Activated naive CD8-positive, alpha-beta T cell treated with anti-CD3 and anti-CD28 coated beads for 36 hours (primary cell): ENCODE measurements around the gene PDGFRB. TPM values are rescaled to one million over a fixed set of nuclear protein-coding genes. Genes with fewer than 3 reads are reported as not detected.

ENCODE experiments used
- DNase-seq: peaks from one replicate; pipeline ENCODE4 v3.0.0; 2021
- H3K27ac Mint-ChIP-seq: one replicate; pipeline ENCODE4 v1.8.0; 2022; ENCODE audit warnings: mild to moderate bottlenecking, moderate library complexity, mixed read lengths
- H3K27me3 Mint-ChIP-seq: one replicate; pipeline ENCODE4 v1.8.0; 2022; ENCODE audit warnings: mild to moderate bottlenecking, mixed read lengths
- H3K36me3 Mint-ChIP-seq: one replicate; pipeline ENCODE4 v1.8.0; 2021; ENCODE audit warnings: mild to moderate bottlenecking, mixed read lengths
- H3K4me1 Mint-ChIP-seq: one replicate; pipeline ENCODE4 v1.8.0; 2021; ENCODE audit warnings: mixed read lengths
- H3K4me3 Mint-ChIP-seq: one replicate; pipeline ENCODE4 v1.8.0; 2022; ENCODE audit warnings: mild to moderate bottlenecking, moderate library complexity, mixed read lengths
- H3K9me3 Mint-ChIP-seq: one replicate; pipeline ENCODE4 v1.8.0; 2022; ENCODE audit warnings: mixed read lengths
- total RNA-seq, 2 experiments: library from RNA; stranded (reverse); gene quantifications; one replicate each; pipeline ENCODE4 v1.2.3, GENCODE V29; 2021

PDGFRB gene
- total RNA-seq, 2 experiments from 2014 or later = 1.1 to 1.5 TPM

DNA sequence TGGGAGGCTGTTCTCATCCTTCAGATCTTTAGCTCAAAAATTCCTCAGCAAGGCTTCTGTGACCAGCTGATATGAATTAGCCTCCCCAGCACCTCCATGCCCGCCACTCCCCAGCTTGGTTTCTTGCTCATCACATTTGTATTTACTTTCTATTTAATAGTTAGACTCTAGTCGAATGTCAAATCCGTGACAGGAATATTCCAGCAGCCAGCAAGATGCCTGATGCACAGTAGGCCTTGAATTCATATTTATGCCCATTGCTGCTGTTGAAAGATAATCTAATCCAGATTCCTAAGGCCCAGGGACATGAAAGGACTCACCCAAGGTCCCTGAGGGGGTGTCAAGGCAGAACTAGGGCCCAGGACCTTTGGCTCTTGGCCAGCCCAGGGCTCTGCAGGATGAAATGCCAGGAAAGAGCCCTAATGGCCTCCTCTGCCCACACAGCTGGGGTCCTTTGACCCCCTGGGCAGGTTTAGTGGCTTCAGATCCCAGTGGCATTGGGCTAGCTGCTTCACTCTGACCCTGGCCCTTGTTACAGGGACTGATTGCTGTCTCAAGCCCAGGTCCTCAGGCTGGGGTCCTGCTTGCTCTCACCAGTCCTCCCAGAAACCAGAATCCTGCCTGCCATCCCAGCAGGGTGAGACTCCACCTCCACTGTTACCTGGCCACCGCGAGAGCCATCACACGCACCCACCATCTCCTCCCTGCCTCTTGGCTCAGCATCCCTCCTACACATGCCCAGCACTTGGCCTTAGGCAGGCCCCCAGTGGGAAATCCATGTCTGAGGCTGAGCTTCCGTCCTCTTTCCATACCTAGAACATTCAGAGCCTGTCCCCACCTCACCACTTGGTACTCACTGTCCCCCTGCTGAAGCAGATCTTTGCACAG is 76.6 kb downstream of the PDGFRB start:
- Mint-ChIP-seq H3K4me3 (no peak overlapping the region), H3K36me3 (no peaks in the 10 kb centered on the region), H3K9me3 (no peaks in the 10 kb centered on the region), H3K27me3 (peaks cover 20% of the 10 kb centered on the region), H3K4me1 (peaks cover 4% of the 10 kb centered on the region), H3K27ac (no peak overlapping the region)
- DNase-seq = no peak

DNA sequence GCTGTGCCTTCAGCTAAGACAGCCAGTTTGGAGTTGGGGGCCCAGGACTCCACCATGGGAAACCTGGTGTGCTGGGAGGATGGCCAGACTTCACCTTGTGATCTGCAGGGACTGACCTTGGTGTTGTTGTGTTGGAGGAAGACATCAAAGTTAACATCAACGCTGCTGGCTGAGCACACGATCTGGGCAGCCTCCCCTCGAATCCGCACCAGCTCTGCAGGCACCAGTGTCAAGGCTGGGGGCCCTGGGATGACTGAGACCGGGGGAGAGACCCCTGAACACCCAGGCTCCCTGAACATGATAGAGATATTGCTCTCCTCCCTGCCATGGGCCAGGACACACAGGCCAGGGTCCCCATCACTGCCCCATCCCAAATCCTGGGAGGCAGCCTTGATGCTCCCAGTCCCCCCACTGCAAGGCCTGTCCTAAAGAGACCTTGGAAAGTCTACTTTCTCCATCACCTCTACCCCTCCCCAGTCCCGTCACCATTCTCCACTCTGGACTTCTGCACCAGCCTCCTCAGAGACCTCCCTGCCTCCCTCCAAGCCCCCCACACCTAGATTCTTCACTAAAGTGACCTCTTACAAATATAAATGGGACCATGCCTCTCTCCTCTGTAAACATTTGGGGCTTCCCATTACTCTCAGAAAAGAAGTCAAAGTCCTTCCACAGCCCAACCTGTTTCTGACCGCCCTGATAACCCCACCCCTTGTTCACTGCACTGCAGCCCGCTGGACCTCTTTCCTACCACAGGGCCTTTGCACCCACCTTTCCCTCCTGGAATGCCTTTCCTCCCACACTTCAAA is 77.4 kb downstream of the PDGFRB start:
- Mint-ChIP-seq H3K27me3 (peaks cover 12% of the 10 kb centered on the region), H3K27ac (no peak overlapping the region), H3K9me3 (no peaks in the 10 kb centered on the region), H3K36me3 (no peaks in the 10 kb centered on the region), H3K4me1 (peaks cover 4% of the 10 kb centered on the region), H3K4me3 (no peak overlapping the region)
- no peak for DNase-seq

GRCh38 chr5:150077060-150077459 is 78.6 kb downstream of the PDGFRB start:
- H3K4me1 Mint-ChIP-seq = peaks cover under 1% of the 10 kb centered on the region
- no peak for DNase-seq
- H3K36me3 Mint-ChIP-seq = no peaks in the 10 kb centered on the region
- H3K27ac Mint-ChIP-seq = no peak overlapping the region
- H3K9me3 Mint-ChIP-seq = no peaks in the 10 kb centered on the region
- peaks cover under 1% of the 10 kb centered on the region for H3K27me3 Mint-ChIP-seq
- H3K4me3 Mint-ChIP-seq = no peak overlapping the region

- H3K9me3 Mint-ChIP-seq = no peaks in the 10 kb centered on the region
- H3K27ac Mint-ChIP-seq = no peak overlapping the region
- DNase-seq = no peak
- no peaks in the 10 kb centered on the region for H3K27me3 Mint-ChIP-seq
- H3K4me1 Mint-ChIP-seq = no peaks in the 10 kb centered on the region
- H3K4me3 Mint-ChIP-seq = no peak overlapping the region
- no peaks in the 10 kb centered on the region for H3K36me3 Mint-ChIP-seq
Measured at GRCh38 chr5:150075806-150076205, 79.8 kb downstream of the PDGFRB start.

GRCh38 chr5:150075233-150075632 is 80.4 kb downstream of the PDGFRB start:
- no peaks in the 10 kb centered on the region for H3K36me3 Mint-ChIP-seq
- DNase-seq = no peak
- H3K9me3 Mint-ChIP-seq = no peaks in the 10 kb centered on the region
- no peaks in the 10 kb centered on the region for H3K4me1 Mint-ChIP-seq
- H3K27me3 Mint-ChIP-seq = no peaks in the 10 kb centered on the region
- no peak overlapping the region for H3K27ac Mint-ChIP-seq
- H3K4me3 Mint-ChIP-seq = no peak overlapping the region

GRCh38 chr5:150073677-150074076 is 82.0 kb downstream of the PDGFRB start:
- Mint-ChIP-seq H3K27me3 (no peaks in the 10 kb centered on the region), H3K4me3 (no peak overlapping the region), H3K9me3 (no peaks in the 10 kb centered on the region), H3K27ac (no peak overlapping the region), H3K4me1 (no peaks in the 10 kb centered on the region), H3K36me3 (no peaks in the 10 kb centered on the region)
- no peak for DNase-seq

- Mint-ChIP-seq H3K9me3 (no peaks in the 10 kb centered on the region), H3K4me3 (no peak overlapping the region), H3K36me3 (no peaks in the 10 kb centered on the region), H3K27me3 (no peaks in the 10 kb centered on the region), H3K27ac (no peak overlapping the region), H3K4me1 (no peaks in the 10 kb centered on the region)
- DNase-seq = no peak
Measured at GRCh38 chr5:150073086-150073625, 82.5 kb downstream of the PDGFRB start.

- DNase-seq = no peak
- Mint-ChIP-seq H3K36me3 (no peaks in the 10 kb centered on the region), H3K27me3 (no peaks in the 10 kb centered on the region), H3K9me3 (no peaks in the 10 kb centered on the region), H3K27ac (no peak overlapping the region), H3K4me3 (no peak overlapping the region), H3K4me1 (peaks cover 4% of the 10 kb centered on the region)
Measured at GRCh38 chr5:150070821-150071220, 84.8 kb downstream of the PDGFRB start.

DNA sequence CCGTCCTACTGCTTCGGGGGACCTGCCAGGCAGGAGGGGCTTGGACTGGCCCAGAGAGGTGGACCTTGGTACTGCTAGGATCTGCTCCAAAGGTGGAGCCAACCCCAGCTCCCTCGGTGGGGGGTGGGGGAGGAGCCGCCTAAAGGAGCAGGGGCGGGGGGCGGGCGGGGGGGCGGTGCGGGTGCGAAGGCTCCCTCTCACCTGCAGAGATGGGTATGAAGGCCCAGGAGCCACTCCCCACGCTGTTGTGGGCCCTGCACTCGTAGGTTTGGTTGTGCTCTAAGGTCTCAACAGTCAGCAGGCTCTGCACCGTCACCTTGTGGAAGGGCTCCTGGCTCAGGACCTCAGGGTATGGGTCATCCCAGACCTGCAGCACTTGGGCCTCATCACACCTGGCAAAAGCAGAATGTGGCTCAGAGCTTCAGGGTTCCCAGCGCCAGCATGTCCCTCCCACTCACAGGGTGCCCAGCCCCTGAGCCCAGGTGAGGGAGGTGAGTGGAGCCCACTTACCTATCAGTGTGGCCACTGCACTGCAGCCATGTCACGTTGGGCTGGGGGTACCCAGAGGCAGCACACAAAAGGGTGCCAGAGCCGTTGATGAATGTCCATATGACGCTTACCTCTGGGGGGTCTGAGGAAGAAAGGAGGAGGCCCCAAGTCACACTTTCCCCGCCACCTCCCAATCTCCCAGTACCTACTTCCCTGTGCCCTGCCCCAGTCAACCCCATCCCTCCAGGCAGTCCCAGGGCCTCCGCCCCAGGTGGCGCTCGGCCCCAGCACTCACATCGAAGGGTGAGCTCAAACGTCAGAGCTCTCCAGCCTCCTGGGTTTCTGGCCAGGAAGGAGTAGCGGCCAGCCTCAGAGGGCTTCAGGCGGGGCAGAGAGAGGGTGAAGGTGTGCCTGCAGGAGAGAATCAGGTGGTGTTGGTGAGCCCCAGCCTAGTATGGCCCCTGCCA is 85.7 kb downstream of the PDGFRB start:
- Mint-ChIP-seq H3K4me3 (no peak overlapping the region), H3K27me3 (no peaks in the 10 kb centered on the region), H3K27ac (no peak overlapping the region), H3K9me3 (no peaks in the 10 kb centered on the region), H3K36me3 (no peaks in the 10 kb centered on the region), H3K4me1 (peaks cover 4% of the 10 kb centered on the region)
- no peak for DNase-seq

DNA sequence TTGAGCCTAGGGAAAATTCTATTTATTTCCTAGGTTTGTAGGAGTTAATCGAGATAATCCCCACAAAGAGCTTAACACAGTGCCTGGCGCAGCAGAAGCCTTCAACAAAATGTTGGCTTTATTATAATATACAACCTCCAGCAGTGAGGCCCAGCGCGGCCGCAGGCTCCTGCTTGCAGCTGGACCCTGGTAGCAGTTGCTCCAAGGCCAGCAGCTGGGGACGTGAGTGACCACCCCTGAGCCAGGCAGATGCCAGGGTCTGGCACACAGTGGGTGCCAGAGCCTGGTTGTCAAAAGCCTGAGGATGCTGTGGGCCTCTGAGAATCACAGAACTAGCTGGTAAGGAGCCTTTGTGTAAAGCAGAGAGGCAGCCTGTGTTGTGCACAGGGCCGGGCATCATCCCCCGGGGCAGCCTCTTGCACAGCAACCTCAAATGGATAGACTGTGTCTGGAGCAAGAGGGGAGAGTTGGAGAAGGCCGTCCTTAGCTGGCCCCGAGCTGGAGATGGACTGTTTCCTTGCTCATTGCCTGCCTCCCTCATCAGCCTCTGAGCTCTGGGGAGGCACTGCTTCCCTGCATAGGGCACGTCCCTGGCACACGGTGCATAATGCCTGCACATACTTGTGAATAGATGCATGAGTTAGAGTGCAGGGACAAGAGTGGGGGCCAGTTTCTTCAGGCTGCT is 86.5 kb downstream of the PDGFRB start:
- Mint-ChIP-seq H3K4me3 (no peak overlapping the region), H3K9me3 (no peaks in the 10 kb centered on the region), H3K4me1 (peaks cover 4% of the 10 kb centered on the region), H3K36me3 (no peaks in the 10 kb centered on the region), H3K27me3 (no peaks in the 10 kb centered on the region), H3K27ac (no peak overlapping the region)
- no peak for DNase-seq

DNA sequence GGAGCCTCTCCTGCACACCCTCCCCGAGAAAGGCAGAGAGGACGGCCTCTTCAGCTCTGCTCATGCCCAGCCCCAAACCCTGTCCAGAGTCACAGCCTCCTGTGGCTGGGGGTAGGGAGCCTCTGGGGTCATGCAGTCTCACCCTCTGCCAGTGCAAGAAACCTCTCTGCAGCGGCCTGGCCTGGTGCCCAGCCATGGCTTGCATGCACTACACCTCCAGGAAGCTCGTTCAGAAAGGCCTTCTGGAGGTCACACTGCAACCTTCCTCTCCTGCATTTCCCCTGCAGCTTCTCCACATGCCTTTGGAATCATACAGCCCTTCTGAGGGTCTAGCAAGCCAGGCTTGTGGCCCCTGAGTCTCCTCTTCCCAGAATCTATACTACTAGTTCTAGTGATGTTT is 87.2 kb downstream of the PDGFRB start:
- Mint-ChIP-seq H3K27me3 (no peaks in the 10 kb centered on the region), H3K4me3 (no peak overlapping the region)

DNA sequence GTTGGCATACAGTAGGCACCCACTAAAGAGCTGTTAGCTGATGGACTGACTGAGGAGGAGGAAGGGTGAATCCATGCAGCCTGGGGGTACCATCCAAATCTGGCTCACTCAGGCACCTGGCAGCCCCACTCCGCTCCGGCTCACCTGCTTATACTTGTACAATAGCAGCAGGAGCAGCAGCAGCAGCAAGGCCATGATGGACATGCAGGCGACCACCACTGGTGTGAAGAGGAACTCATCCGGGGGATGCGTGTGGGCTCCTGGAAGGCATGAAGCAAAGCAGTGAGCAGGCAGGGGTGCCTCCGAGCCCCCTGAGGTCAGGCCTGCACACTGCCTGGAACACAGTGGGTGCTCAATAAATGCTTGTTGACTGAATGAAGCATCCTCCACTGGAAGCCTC is 87.6 kb downstream of the PDGFRB start:
- H3K4me3 Mint-ChIP-seq = no peak overlapping the region
- peaks cover 4% of the 10 kb centered on the region for H3K4me1 Mint-ChIP-seq

More for the DNA sequence above, 87.2 kb downstream of the PDGFRB start:
- H3K9me3 Mint-ChIP-seq = no peaks in the 10 kb centered on the region
- no peak for DNase-seq
- no peaks in the 10 kb centered on the region for H3K36me3 Mint-ChIP-seq
- H3K4me1 Mint-ChIP-seq = peaks cover 4% of the 10 kb centered on the region
- no peak overlapping the region for H3K27ac Mint-ChIP-seq

DNA sequence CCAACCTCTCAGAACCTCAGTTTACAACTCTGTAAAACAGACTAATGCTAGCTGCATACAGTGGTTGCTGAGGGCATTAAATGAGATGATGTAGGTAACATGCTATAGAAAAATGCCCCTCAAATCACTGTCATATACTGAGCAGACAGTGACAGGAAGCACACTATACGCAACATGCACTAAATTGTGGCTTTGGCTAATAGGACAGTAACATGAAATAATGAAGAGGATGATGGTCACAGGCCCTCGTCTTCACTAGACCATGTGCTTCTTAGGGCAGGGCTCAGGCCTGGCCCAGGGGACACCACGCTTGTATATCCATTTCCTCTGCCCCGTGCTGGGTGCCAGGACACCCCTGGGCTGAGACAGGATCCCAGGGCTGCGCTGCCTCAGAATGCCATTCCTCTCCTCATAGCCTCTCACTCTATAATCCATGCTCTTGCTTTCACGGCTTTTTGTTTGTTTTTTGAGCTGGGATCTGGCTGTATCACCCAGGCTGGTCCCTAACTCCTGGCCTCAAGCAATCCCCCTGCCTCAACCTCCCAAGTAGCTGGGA is 88.2 kb downstream of the PDGFRB start:
- no peaks in the 10 kb centered on the region for H3K27me3 Mint-ChIP-seq
- no peak overlapping the region for H3K27ac Mint-ChIP-seq
- no peaks in the 10 kb centered on the region for H3K36me3 Mint-ChIP-seq
- no peaks in the 10 kb centered on the region for H3K9me3 Mint-ChIP-seq
- DNase-seq = no peak
- H3K4me3 Mint-ChIP-seq = no peak overlapping the region
- peaks cover 4% of the 10 kb centered on the region for H3K4me1 Mint-ChIP-seq

More for the DNA sequence above, 87.6 kb downstream of the PDGFRB start:
- Mint-ChIP-seq H3K27ac (no peak overlapping the region), H3K9me3 (no peaks in the 10 kb centered on the region), H3K27me3 (no peaks in the 10 kb centered on the region), H3K36me3 (no peaks in the 10 kb centered on the region)
- DNase-seq = no peak

DNA sequence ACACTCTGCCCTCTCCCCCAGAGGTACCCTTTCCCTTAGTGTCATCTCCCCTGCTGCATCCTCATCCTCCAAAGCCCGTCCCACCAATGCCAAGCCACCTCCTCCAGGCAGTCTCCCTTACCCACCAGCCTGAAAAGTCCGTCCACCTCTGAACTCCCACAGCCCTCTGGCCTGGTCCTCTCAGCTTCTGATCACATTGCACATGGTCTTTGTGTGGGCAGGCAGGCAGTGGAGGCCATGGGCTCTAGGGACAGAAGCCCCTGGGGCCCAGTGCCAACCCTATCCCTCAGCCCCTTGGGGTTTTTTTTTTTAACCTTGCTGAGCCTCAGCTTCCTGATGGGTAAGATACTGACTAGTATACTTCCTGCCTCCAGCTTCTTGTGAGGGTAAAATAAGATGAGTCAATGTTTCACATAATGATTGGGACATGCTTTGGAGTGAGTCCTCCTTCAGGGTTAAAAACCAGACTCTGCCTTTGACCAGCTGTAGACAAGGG is 88.7 kb downstream of the PDGFRB start:
- DNase-seq = no peak
- no peaks in the 10 kb centered on the region for H3K27me3 Mint-ChIP-seq
- H3K4me1 Mint-ChIP-seq = peaks cover 4% of the 10 kb centered on the region
- H3K27ac Mint-ChIP-seq = no peak overlapping the region
- no peaks in the 10 kb centered on the region for H3K36me3 Mint-ChIP-seq
- no peak overlapping the region for H3K4me3 Mint-ChIP-seq
- no peaks in the 10 kb centered on the region for H3K9me3 Mint-ChIP-seq
